ENCODE data around the gene ISYNA1.

DNA sequence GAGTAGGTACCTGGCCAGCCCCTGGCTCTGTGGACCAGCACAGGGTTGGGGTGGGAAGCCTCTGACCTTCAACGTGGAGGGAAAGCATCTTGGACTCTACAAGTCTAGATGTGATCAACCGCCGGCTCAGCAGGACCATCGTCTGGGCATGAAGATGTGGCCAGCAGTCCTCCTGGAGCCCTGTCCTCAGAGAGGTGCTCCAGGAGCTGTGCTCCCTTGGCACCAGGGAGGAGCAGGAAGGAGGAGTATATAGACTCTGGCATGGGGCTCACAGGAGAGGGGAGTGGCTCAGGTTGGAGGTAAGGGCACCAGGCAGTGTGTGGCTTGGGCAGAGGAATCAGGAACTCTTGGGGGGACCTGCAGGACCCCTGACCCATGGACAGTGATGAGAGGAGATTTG is 18.3 kb upstream of the ISYNA1 start:
- TF ChIP-seq, protein P1, sequence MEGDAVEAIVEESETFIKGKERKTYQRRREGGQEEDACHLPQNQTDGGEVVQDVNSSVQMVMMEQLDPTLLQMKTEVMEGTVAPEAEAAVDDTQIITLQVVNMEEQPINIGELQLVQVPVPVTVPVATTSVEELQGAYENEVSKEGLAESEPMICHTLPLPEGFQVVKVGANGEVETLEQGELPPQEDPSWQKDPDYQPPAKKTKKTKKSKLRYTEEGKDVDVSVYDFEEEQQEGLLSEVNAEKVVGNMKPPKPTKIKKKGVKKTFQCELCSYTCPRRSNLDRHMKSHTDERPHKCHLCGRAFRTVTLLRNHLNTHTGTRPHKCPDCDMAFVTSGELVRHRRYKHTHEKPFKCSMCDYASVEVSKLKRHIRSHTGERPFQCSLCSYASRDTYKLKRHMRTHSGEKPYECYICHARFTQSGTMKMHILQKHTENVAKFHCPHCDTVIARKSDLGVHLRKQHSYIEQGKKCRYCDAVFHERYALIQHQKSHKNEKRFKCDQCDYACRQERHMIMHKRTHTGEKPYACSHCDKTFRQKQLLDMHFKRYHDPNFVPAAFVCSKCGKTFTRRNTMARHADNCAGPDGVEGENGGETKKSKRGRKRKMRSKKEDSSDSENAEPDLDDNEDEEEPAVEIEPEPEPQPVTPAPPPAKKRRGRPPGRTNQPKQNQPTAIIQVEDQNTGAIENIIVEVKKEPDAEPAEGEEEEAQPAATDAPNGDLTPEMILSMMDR (IDR thresholded peaks at IDR 0.05), result no peak
- TF ChIP-seq EP300 (IDR thresholded peaks at IDR 0.05), result no peak
- no peak for TF ChIP-seq POLR2AphosphoS5 (IDR thresholded peaks at IDR 0.05)
- no peak for TF ChIP-seq POLR2A (IDR thresholded peaks at IDR 0.05)
